ENCODE data around the gene PRSS2.

- TF ChIP-seq, protein P1, sequence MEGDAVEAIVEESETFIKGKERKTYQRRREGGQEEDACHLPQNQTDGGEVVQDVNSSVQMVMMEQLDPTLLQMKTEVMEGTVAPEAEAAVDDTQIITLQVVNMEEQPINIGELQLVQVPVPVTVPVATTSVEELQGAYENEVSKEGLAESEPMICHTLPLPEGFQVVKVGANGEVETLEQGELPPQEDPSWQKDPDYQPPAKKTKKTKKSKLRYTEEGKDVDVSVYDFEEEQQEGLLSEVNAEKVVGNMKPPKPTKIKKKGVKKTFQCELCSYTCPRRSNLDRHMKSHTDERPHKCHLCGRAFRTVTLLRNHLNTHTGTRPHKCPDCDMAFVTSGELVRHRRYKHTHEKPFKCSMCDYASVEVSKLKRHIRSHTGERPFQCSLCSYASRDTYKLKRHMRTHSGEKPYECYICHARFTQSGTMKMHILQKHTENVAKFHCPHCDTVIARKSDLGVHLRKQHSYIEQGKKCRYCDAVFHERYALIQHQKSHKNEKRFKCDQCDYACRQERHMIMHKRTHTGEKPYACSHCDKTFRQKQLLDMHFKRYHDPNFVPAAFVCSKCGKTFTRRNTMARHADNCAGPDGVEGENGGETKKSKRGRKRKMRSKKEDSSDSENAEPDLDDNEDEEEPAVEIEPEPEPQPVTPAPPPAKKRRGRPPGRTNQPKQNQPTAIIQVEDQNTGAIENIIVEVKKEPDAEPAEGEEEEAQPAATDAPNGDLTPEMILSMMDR (conservative IDR thresholded peaks at IDR 0.05 in 1 of 2, IDR thresholded peaks at IDR 0.05 in 1 of 2; ENCODE audit: low read depth in 1 of 2, low read length in 2 of 2): no peak
- no peak for TF ChIP-seq EZH2 (IDR thresholded peaks at IDR 0.05; ENCODE audit: low read length, missing control alignments)
Measured at GRCh38 chr7:142808461-142808801, 37.7 kb downstream of the PRSS2 start.
